KBM-7 (cell line): ENCODE measurements around the gene COL4A4.

Experiments
- DNase-seq: peaks from one replicate; pipeline ENCODE4 v3.0.0-alpha.2; 2015
- in situ Hi-C: fragments of 300-500 bp; cut with MboI; formaldehyde crosslinking; loops from 2 replicates; pipeline ENCODE4 v1.14.3; 2020; ENCODE audit warnings: low sequenced_read_pairs, low pct_unique_long_range_greater_than_20kb, mixed read lengths

COL4A4 gene

DNA sequence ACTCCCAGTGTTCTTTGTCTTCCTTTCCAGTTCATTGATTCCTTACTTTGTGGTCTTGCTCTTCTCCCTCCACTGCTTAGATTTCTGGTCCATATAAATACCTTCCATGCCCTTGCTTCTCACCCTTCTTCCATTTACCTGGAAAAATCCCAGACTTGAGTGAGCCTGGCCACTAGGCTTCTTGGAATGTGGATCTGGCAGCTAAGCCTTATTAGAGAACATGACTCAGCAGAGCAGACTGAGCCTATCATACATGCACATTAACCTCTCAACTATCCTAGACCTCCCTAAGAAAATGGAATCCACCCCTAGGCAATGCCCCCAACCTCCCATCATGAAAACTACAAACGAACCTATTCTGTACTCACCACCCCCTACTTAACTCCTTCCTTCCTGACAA lies 200.5 kb downstream of the COL4A4 start:
- in situ Hi-C loops, result no loop called here
- no peak for DNase-seq

DNA sequence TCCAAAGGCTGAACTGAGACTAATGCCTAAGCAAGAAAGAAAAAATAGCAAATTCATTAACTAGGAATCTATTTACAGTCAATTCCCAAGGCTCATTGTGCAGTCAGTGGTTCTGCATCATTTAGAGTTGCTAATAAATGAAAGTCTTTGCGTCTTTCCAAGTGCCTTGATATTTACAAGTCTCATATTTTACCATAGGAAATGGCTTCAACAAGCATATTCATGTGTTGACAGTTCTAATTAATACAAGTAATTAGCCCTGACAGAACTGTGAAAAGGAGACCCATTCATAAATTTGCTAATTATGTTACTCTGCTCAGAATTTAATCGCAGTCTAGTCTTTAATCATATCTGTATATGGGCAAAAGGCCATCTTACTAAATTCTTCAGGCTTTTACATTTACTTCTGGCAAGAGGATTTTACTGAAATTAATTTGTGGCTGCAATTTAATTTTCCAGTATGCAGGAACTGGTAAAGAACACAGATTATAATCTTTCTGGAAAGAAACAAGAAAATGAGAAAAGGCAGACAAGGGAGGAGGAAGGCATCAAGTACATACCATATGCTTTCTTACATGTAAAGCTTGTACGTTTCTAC lies 201.7 kb downstream of the COL4A4 start:
- no peak for DNase-seq
- in situ Hi-C loops, result no loop called here

DNA sequence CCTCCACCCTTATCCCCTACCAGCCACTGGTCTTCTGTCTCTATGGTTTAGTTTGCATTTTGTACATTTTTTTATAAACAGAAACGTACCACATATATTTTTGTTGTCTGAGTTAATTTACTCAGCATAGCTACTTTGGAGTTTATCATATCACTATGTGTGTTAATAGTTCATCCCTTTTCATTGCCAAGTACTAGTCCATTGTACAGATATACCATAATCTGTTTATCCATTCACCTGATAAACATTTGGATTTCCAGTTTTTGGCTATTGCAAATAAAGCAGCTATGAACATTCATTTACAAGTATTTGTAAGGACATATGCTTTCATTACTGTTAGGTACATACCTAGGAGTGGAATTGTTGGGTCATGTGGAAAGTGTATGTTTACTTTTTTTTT lies 204.6 kb downstream of the COL4A4 start:
- no peak for DNase-seq
- in situ Hi-C loops, result no loop called here

DNA sequence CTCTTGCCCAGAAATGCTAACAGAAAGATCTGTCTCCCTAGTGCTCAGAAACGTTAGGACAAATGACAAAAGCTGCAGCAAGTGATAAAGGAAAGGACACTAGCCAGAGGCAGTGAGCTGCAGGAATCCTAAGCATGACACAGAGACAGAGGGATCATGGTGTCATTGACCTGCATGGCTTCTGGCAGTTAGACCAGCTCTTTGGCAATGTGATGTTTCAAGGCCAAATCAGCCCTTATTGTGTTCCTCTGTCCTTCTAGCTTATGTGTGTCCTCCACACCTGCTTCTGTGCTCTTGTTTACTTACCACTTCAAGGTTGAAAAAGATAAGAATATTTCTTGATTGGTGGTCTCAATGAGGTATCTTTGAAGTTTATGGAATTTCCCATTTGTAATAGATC lies 207.3 kb downstream of the COL4A4 start:
- in situ Hi-C loops, result no loop called here

DNA sequence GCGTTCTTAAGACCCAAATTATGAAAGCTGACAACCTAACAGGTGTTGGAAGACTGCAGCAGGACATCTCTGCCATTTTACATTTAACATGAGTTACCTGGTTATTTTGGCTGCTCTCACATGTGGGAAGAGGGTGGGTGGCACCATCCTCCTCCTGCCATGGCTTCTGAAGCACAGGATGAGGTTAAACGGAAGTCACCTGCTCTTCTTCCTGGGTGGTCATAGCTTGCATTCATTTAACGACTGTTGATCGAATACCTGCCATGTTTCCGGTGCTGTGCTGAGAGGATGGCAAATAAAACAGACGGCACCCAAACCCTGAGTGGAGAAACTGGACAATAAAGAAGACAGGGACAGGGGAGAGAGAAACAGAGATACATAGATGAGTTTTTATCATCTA lies 210.2 kb downstream of the COL4A4 start:
- in situ Hi-C loops, result no loop called here
- DNase-seq, result no peak

More for the DNA sequence above, 207.3 kb downstream of the COL4A4 start:
- DNase-seq, result no peak

DNA sequence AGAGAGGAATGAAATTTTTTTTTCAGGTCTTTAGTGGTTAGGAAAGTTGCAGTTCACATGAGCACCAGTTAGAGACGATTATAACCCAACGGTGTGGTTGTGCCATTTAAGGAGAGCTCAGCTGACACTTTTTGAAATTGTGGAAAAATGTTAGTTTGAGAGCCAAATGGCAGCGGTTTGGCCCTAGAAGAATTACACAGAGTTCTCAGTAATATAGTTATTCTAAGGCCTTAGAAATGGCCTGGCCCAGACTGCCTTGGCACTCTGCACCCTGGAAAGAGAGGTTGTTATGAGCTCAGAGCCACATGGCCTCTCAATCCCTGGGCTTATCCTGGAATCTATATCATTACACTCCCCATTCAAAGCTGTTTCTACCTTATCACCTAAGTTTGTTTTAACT lies 210.8 kb downstream of the COL4A4 start:
- no peak for DNase-seq
- in situ Hi-C loops, result no loop called here
